Effector CD4-positive, alpha-beta T cell (primary cell): ENCODE results near the gene USP17L26. TPM values are rescaled to one million over a fixed set of nuclear protein-coding genes. Genes with fewer than 3 reads are reported as not detected.
"Not testable (repeated sequence)": the region's sequence is repeated elsewhere in the genome, so short reads cannot be mapped to it uniquely, and the experiment has no call there.

Experiments used
- DNase-seq: peaks from one replicate; pipeline ENCODE4 v3.0.0-alpha.2; 2020
- total RNA-seq: gene quantifications from one replicate; lab custom pipeline; 2026; lab: John Stamatoyannopoulos, UW

The USP17L26 gene, protein sequence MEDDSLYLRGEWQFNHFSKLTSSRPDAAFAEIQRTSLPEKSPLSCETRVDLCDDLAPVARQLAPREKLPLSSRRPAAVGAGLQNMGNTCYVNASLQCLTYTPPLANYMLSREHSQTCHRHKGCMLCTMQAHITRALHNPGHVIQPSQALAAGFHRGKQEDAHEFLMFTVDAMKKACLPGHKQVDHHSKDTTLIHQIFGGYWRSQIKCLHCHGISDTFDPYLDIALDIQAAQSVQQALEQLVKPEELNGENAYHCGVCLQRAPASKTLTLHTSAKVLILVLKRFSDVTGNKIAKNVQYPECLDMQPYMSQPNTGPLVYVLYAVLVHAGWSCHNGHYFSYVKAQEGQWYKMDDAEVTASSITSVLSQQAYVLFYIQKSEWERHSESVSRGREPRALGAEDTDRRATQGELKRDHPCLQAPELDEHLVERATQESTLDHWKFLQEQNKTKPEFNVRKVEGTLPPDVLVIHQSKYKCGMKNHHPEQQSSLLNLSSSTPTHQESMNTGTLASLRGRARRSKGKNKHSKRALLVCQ
- not detected for total RNA-seq

DNA sequence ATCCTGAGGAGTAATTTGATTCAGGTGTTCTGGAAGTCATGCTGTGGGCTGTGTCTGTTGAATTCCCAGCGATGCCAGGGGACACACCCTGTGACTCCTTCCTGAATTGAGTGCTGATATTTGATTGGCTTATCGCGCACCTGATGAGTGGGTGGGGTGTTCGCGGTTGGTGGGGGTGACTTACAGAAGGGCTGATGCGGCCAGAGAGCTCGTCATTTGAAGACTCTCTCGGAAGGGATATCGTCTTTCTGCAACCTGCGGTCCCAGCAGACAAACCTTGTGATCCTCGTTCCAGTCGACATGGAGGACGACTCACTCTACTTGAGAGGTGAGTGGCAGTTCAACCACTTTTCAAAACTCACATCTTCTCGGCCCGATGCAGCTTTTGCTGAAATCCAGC, at the start of gene USP17L26:
TSS of gene USP17L26 (plus strand) at position 301 of the 400 bp plus-strand sequence. CDS start at position 301, 0 bp downstream.
- not testable (repeated sequence) for DNase-seq

DNA sequence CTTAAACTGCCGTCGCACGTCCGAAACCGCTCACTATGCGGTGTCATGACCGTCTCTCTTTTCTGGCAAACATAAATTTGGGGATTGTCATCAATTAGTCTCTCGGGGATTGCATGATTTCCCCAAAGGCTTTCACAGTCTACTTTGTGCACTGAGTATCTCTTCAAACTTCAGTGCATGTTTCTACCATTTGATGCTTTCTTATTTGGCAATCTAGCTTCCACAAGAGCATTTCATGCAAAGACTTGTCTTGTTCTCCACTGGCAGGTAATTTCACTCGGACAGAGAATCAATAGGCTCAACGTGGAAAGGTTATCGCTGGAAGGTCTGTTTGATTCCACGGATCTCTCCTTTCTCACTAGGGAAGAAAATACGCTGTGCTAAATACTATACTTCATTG, 10.3 kb upstream of the USP17L26 start:
- not testable (repeated sequence) for DNase-seq

DNA sequence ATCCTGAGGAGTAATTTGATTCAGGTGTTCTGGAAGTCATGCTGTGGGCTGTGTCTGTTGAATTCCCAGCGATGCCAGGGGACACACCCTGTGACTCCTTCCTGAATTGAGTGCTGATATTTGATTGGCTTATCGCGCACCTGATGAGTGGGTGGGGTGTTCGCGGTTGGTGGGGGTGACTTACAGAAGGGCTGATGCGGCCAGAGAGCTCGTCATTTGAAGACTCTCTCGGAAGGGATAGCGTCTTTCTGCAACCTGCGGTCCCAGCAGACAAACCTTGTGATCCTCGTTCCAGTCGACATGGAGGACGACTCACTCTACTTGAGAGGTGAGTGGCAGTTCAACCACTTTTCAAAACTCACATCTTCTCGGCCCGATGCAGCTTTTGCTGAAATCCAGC, 9.6 kb upstream of the USP17L26 start, which contains the start of gene USP17L24:
TSS of gene USP17L24 (plus strand) at position 301 of the 400 bp plus-strand sequence. CDS start at position 301, 0 bp downstream.
- DNase-seq, result not testable (repeated sequence)

DNA sequence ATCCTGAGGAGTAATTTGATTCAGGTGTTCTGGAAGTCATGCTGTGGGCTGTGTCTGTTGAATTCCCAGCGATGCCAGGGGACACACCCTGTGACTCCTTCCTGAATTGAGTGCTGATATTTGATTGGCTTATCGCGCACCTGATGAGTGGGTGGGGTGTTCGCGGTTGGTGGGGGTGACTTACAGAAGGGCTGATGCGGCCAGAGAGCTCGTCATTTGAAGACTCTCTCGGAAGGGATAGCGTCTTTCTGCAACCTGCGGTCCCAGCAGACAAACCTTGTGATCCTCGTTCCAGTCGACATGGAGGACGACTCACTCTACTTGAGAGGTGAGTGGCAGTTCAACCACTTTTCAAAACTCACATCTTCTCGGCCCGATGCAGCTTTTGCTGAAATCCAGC, 4.8 kb upstream of the USP17L26 start, which contains the start of gene USP17L25:
TSS of gene USP17L25 (plus strand) at position 301 of the 400 bp plus-strand sequence. CDS start at position 301, 0 bp downstream.
- DNase-seq, result not testable (repeated sequence)

DNA sequence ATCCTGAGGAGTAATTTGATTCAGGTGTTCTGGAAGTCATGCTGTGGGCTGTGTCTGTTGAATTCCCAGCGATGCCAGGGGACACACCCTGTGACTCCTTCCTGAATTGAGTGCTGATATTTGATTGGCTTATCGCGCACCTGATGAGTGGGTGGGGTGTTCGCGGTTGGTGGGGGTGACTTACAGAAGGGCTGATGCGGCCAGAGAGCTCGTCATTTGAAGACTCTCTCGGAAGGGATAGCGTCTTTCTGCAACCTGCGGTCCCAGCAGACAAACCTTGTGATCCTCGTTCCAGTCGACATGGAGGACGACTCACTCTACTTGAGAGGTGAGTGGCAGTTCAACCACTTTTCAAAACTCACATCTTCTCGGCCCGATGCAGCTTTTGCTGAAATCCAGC, 4.6 kb downstream of the USP17L26 start, which contains the start of gene USP17L5:
TSS of gene USP17L5 (plus strand) at position 301 of the 400 bp plus-strand sequence. CDS start at position 301, 0 bp downstream.
- not testable (repeated sequence) for DNase-seq

DNA sequence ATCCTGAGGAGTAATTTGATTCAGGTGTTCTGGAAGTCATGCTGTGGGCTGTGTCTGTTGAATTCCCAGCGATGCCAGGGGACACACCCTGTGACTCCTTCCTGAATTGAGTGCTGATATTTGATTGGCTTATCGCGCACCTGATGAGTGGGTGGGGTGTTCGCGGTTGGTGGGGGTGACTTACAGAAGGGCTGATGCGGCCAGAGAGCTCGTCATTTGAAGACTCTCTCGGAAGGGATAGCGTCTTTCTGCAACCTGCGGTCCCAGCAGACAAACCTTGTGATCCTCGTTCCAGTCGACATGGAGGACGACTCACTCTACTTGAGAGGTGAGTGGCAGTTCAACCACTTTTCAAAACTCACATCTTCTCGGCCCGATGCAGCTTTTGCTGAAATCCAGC, 9.4 kb downstream of the USP17L26 start, which contains the start of gene USP17L27:
TSS of gene USP17L27 (plus strand) at position 301 of the 400 bp plus-strand sequence. CDS start at position 301, 0 bp downstream.
- not testable (repeated sequence) for DNase-seq

DNA sequence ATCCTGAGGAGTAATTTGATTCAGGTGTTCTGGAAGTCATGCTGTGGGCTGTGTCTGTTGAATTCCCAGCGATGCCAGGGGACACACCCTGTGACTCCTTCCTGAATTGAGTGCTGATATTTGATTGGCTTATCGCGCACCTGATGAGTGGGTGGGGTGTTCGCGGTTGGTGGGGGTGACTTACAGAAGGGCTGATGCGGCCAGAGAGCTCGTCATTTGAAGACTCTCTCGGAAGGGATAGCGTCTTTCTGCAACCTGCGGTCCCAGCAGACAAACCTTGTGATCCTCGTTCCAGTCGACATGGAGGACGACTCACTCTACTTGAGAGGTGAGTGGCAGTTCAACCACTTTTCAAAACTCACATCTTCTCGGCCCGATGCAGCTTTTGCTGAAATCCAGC, 14.1 kb downstream of the USP17L26 start, which contains the start of gene USP17L28:
TSS of gene USP17L28 (plus strand) at position 301 of the 400 bp plus-strand sequence. CDS start at position 301, 0 bp downstream.
- DNase-seq, result not testable (repeated sequence)

DNA sequence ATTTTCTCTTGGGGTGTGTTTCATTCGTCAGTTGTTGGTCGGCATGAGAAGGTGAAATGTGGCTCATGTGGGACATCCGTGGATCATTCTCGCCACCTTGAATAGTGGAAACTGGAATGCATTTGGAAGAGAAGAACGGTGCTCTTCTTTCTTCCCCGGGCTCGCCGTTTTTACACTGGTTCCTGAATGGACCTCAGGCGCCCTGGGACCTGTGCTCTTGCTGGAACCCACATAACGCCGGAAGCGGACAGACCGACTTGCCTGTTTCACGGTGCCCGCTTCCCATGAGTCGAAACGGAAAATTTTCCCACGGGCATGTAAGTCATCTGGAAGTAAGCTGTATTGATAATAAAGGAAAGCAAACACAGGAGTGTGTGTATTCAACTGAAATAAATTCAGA, 16.4 kb downstream of the USP17L26 start:
- DNase-seq, result not testable (repeated sequence)

DNA sequence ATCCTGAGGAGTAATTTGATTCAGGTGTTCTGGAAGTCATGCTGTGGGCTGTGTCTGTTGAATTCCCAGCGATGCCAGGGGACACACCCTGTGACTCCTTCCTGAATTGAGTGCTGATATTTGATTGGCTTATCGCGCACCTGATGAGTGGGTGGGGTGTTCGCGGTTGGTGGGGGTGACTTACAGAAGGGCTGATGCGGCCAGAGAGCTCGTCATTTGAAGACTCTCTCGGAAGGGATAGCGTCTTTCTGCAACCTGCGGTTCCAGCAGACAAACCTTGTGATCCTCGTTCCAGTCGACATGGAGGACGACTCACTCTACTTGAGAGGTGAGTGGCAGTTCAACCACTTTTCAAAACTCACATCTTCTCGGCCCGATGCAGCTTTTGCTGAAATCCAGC, 18.9 kb downstream of the USP17L26 start, which contains the start of gene USP17L29:
TSS of gene USP17L29 (plus strand) at position 301 of the 400 bp plus-strand sequence. CDS start at position 301, 0 bp downstream.
- DNase-seq, result not testable (repeated sequence)

DNA sequence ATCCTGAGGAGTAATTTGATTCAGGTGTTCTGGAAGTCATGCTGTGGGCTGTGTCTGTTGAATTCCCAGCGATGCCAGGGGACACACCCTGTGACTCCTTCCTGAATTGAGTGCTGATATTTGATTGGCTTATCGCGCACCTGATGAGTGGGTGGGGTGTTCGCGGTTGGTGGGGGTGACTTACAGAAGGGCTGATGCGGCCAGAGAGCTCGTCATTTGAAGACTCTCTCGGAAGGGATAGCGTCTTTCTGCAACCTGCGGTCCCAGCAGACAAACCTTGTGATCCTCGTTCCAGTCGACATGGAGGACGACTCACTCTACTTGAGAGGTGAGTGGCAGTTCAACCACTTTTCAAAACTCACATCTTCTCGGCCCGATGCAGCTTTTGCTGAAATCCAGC, 28.4 kb downstream of the USP17L26 start, which contains the start of gene USP17L30:
TSS of gene USP17L30 (plus strand) at position 301 of the 400 bp plus-strand sequence. CDS start at position 301, 0 bp downstream.
- DNase-seq, result not testable (repeated sequence)

DNA sequence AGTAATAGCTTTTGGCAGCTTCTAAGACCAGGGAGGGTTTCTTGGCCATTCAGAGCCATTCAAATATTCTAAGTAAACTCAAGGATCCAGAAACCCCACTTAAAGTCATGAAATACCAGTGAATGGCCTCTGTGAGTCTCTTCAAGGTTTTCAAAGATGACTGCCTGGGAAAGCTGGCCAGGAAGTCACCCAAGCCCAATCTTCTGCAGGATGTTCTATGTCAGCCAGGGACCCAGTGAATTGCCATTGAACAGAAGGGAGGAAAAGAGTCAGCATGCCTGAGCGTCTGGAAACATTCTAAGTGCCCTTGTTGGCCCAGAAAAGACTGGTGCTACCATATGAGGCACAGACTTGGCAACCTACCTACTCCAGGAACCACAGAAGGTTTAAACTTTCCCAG, 45.4 kb downstream of the USP17L26 start:
- DNase-seq, result not testable (repeated sequence)

DNA sequence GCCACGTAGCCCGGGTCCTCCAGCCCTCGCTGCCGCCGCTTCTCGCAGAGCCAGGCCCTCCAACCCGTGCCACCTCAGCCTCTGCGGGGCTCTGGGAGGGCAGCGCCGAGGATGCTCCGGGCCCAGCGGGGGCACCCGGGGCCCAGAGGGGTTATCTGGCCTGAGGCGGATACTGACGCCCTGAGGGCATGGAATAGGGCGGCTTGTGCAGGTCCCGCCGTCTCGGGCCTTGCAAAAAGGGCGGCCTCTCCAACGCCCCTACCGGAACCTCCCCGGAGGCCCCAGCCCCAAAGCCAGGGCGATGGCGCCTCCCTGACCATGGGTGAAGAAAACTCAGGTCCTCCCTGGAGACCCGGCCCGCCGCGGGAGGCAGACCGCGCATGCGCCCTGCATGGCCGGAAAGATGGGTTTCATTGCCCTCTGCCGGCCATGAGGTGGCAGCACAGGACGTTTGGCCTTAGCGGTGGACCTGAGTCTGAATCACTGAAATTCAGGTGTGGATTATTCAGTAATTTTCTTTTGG, 46.6 kb downstream of the USP17L26 start:
- peak; percentile 23 for DNase-seq

DNA sequence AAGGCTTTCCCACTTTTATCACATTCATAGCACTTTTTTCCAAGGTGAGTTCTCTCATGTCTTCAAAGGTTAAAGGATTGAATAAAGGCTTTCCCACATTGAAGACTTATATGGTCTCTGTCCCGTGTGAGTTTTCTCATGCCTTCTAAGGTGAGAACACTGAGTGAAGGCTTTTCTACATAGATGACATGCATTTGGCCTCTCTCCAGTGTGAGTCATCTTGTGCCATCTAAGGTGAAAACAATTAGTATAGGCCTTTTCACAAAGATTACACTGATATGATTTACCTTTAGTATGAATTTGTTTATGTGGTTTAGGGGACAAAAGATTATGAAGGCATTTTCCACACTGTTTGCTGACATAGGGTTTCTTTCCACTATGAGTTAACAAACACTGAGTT, 49.7 kb downstream of the USP17L26 start:
- DNase-seq, result no peak
